Measurements from ENCODE around the gene GPSM1. TPM values are rescaled to one million over a fixed set of nuclear protein-coding genes. Genes with fewer than 3 reads are reported as not detected.

The GPSM1 gene
- total and polyA plus RNA-seq, 11 donors, result 24.1 to 80.2 (median 31.7) TPM

DNA sequence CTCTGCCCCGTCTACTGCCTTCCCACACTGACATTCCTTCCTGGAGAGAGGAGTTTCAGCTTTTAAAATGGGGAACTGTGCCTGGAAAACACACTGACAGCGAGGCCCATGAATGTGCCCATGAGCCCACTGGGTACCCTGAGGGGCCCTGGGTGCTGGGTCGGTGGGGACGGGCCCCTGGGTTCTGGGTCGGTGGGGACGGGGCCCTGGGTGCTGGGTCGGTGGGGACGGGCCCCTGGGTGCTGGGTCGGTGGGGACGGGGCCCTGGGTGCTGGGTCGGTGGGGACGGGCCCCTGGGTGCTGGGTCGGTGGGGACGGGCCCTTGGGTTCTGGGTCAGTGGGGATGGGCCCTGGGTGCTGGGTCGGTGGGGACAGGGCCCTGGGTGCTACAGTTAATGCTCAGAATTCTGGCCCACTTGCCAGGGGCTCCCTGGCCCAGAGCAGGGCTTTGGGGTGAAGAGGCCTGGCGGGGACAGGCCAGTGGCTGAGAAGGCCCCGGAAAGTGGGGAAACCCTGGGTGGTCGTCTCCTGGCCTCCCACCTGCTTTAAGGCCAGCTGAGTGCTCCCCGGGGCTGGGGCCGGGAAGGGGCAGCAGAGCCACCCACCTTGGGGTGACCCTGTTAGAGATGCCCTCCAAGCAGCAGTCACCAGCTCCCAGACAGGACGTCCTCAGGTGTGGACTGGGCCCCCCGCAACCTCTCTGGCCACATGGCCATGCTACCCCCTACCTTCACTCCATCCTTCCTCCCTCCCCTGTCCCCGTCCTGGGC is 2.5 kb downstream of the GPSM1 start:
- H3K27ac ChIP-seq, result peak overlapping the region in 1 of 12 donors; percentile 84
- no peak overlapping the region for H3K4me3 ChIP-seq
- no peaks in the 10 kb centered on the region for H3K9me3 ChIP-seq
- peaks cover 0 to 4% (median 0%) of the 10 kb centered on the region in 9 donors for H3K36me3 ChIP-seq
- WGBS, 4 donors, result 87 to 91% (median 88%) methylated on average over 21 to 23 of the region's 23 CpGs
- TF ChIP-seq, protein P1, sequence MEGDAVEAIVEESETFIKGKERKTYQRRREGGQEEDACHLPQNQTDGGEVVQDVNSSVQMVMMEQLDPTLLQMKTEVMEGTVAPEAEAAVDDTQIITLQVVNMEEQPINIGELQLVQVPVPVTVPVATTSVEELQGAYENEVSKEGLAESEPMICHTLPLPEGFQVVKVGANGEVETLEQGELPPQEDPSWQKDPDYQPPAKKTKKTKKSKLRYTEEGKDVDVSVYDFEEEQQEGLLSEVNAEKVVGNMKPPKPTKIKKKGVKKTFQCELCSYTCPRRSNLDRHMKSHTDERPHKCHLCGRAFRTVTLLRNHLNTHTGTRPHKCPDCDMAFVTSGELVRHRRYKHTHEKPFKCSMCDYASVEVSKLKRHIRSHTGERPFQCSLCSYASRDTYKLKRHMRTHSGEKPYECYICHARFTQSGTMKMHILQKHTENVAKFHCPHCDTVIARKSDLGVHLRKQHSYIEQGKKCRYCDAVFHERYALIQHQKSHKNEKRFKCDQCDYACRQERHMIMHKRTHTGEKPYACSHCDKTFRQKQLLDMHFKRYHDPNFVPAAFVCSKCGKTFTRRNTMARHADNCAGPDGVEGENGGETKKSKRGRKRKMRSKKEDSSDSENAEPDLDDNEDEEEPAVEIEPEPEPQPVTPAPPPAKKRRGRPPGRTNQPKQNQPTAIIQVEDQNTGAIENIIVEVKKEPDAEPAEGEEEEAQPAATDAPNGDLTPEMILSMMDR (IDR thresholded peaks at IDR 0.05), result no peak
- TF ChIP-seq POLR2A (IDR thresholded peaks at IDR 0.05), result no peak
- ATAC-seq (no peak), DNase-seq (peak in 1 of 5 donors; percentile 62)
- peaks cover 5 to 54% (median 27%) of the 10 kb centered on the region in 12 donors for H3K4me1 ChIP-seq
- intact Hi-C loops (cut with DNase I), result loop anchor here in 1 of 10 donors (10.0 kb wide), 1 partner anchor 75 kb away; the partner anchor contains the start of gene SNAPC4
- H3K27me3 ChIP-seq, result no peaks in the 10 kb centered on the region

DNA sequence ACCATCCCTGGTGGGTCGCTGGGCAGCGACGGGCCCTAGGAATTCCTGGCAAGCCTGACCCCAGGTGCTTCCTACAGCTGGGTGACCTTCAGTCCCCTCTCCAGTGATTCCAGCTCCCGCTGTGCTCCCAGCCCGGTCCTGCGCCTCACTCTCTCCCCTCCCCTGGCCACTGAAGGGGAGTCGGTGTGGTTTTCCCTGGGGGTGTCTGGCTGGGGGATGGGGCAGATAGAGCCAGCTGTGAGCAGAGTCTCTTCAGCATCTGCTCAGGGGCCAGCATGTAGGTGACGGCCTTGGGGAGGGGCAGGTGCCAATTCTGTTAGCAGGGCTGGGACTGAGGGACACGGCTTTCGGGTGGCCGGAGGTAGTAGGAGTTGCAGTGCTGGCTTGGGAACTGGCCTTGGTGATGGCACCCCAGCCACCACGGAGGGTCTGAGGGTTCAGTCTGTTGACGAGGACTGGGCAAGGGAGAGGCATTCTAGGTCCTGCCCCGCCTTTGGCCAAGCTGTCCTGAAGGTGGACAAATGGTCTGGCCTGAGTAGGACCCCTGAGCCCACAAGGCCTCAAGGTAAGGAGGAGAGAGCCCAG is 3.2 kb downstream of the GPSM1 start:
- Histone ChIP-seq H3K4me3 (no peak overlapping the region), H3K27ac (no peak overlapping the region), H3K27me3 (no peaks in the 10 kb centered on the region), H3K9me3 (no peaks in the 10 kb centered on the region), H3K4me1 (peaks cover 5 to 49% (median 27%) of the 10 kb centered on the region in 12 donors), H3K36me3 (peaks cover 0 to 8% (median 0%) of the 10 kb centered on the region in 9 donors)
- intact Hi-C loops (cut with DNase I), result loop anchor here in 1 of 10 donors (10.0 kb wide), 1 partner anchor 74 kb away; the partner anchor contains the start of gene SNAPC4
- DNase-seq (no peak), ATAC-seq (no peak)
- no peak for TF ChIP-seq POLR2A (IDR thresholded peaks at IDR 0.05)
- TF ChIP-seq, protein P1 (IDR thresholded peaks at IDR 0.05), result no peak
- 61 to 71% (median 64%) methylated on average over 10 to 14 of the region's 14 CpGs for WGBS, 4 donors

DNA sequence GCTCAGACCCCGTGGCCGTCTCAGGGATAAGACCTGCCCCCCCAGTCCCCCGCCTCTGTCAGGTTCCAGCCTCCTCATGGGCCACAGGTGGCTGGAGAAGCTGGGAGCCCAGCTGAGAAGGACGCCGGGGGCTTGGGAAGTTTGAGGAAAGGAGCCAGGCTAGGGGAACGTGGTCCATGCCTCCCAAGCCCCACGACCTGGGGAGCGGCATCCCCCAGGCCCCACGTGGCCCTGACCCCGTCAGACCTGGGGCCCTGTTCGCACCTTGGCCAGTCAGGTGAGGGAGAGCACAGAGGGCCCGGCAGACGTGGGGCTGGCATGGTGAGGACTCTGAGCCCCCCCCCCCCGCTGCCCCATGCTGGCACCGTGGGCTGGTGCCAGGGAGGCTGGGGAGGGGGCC is 3.7 kb downstream of the GPSM1 start:
- Histone ChIP-seq H3K36me3 (peaks cover 0 to 10% (median 0%) of the 10 kb centered on the region in 9 donors), H3K27ac (no peak overlapping the region), H3K27me3 (no peaks in the 10 kb centered on the region), H3K4me3 (no peak overlapping the region), H3K4me1 (peaks cover 5 to 46% (median 26%) of the 10 kb centered on the region in 12 donors), H3K9me3 (no peaks in the 10 kb centered on the region)
- intact Hi-C loops (cut with DNase I), result loop anchor here in 1 of 10 donors (10.0 kb wide), 1 partner anchor 74 kb away; the partner anchor contains the start of gene SNAPC4
- 81 to 92% (median 90%) methylated on average over 7 to 15 of the region's 15 CpGs for WGBS, 4 donors
- no peak for ATAC-seq
- TF ChIP-seq, protein P1 (IDR thresholded peaks at IDR 0.05), result no peak
- TF ChIP-seq POLR2A (IDR thresholded peaks at IDR 0.05), result no peak
- DNase-seq, result peak in 1 of 5 donors; percentile 60
